ENCODE data around the gene RRP8.

Gene RRP8

GRCh38 chr11:6619004-6619745, 15.8 kb upstream of the RRP8 start, which contains the start of gene TPP1:
TSS of gene TPP1 (minus strand) at chr11:6619422. CDS start at chr11:6619400, 22 bp downstream.
- no peak for TF ChIP-seq CTCF (conservative IDR thresholded peaks at IDR 0.05)
- peak within 1 kb of the TSS; percentile 61 for H3K27ac ChIP-seq

DNA sequence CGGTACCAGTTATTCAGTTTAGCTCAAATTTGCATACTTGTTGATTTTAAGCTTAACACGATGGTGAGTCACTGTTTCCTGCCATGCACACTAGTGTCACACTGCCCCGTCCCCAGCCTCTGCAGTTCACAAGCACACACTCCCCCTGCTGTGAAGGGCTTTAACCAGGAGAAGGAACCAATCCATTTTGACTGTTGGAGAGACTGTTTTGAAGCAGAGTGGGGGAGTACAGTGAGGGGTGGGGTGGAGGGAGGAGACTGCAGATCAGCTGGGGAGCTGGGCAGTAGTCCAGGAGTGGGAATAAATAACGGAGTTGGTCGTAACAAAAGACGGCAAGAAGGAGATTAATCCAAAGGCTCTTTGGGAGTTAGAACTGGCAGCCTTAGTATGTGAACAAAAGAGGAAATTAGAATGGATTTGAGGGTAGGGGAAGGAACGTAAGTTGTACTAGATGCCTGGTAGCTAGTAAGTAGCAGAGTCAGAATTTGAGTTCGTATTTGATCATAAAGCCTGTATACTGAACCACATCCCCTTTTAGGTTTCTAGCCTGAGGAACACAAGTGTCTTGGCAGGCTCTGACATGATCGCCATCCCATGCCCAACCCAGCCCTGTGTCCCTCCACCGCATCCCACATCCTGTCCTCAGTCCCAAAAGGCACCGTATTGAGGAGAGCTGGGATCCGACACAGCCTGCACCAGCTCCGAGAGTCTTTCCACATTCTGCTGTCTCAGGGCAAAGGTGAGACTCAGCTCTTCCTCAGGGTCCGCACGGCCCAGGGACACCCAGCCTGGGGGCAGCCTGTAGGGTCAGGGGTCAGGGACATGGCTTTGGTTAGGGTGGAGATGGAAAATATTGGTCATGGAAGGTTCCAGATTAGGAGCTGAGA, 14.9 kb upstream of the RRP8 start:
- peak overlapping the region; percentile 61 for H3K27ac ChIP-seq
- no peak for TF ChIP-seq CTCF (conservative IDR thresholded peaks at IDR 0.05)

DNA sequence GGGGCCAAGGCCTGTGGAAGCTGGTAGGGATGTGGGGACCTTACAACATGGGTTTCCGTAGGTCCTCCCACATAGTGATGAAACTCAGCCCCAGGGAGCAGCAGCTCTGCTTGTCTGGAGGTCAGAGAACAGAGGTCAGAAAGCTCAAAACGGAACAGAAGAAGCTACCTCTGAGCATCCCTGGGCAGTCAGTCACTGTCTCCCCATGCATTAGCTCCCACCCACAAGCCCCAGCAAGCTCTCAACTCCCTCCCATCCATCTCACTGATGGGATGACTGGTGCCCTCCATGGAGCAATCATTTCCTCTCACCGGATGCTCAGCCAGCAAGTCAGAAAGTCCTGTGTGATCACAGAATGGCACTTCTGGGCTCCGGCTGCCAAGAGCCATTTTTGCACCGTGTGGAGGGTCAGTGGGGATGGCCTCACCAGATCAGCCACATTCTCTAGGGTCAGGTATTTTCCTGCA, 13.9 kb upstream of the RRP8 start:
- no peak overlapping the region for H3K27ac ChIP-seq
- no peak for TF ChIP-seq CTCF (conservative IDR thresholded peaks at IDR 0.05)

DNA sequence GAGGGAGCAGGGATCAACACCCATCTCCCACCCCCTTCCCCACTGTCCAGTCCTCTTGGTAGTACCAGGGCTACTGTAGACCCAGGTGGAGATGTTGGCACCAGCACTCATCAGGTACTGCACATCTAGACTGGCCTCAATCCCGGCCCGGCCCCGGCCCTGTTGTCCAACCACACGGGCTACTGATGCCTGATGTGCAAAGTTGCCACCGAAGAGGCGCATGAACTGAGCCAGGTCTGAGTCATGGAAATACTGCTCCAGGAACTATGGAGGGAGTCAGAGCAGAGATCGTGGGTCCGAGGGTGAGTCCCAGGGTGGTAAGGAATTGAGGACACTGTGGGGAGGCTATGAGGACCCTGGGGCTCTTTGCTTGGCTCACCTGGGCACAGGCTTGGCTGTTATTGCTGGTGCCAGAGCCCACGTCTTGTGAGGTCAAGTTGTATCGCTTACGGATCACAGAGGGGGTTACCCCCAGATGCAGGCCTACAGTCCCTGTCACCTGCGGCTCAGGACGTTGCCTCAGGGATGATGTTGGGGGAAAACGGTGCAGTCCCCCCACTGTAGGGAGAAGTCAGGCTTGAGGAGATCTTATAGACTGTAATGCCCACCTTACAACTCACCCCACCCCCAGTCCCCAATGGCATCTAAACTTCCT, 13.3 kb upstream of the RRP8 start:
- no peak overlapping the region for H3K27ac ChIP-seq
- TF ChIP-seq CTCF (conservative IDR thresholded peaks at IDR 0.05) = no peak

- H3K27ac ChIP-seq = no peak overlapping the region
- TF ChIP-seq CTCF (conservative IDR thresholded peaks at IDR 0.05) = no peak
Measured at GRCh38 chr11:6615882-6616585, 12.6 kb upstream of the RRP8 start.

DNA sequence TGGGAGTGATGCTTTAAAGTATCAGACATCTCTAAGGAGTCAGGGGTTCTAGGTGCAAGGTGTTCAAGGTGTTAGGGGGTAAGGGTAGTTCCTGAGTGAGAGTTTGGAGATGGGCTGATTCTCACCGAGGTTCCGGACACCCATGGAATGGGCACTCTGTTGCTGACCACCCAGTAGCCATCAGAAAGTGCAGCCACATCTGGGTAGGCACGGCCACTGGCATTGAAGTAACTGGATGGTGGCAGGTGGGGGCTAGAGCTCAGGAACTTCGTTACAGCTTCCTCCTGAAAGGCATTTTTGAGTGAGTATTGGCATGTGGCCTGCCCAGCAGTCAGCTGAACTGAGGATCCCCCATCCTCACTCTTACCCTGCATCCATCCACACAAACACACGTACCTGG, 11.6 kb upstream of the RRP8 start:
- TF ChIP-seq CTCF (conservative IDR thresholded peaks at IDR 0.05) = no peak
- no peak overlapping the region for H3K27ac ChIP-seq
